Activated gamma-delta T cell treated with Interleukin-2 at 50 U/mL for 16 hours (primary cell): ENCODE measurements around the gene PGPEP1.
"Not testable (repeated sequence)": the region's sequence is repeated elsewhere in the genome, so short reads cannot be mapped to it uniquely, and the experiment has no call there.

Source experiments
- DNase-seq: peaks from one replicate; pipeline ENCODE4 v3.0.0-alpha.2; 2020

The PGPEP1 gene

GRCh38 chr19:18368504-18369222 lies 28.3 kb downstream of the PGPEP1 start:
- DNase-seq = no peak

DNA sequence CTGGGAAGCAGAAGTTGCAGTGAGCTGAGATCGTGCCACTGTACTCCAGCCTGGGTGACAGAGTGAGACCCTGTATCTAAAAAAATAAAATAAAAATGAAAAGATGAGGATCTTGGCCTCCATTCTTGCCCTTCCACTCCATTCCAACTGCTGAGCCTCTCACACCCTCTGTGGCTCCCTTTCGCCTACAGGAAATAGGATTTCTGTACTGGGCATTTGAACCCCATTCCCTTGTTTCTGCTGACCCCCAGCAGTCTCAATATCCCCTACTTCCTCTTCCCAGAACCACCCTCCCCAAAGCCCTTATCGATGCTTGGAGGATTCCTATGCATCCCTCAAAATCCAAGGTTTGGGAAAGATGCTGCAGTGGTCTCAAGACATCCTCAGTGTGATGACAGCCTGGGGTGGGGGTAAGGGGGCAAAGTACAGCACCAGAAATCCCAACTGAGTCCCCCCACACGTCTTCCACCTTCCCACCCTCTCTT lies 33.1 kb downstream of the PGPEP1 start:
- DNase-seq = no peak

DNA sequence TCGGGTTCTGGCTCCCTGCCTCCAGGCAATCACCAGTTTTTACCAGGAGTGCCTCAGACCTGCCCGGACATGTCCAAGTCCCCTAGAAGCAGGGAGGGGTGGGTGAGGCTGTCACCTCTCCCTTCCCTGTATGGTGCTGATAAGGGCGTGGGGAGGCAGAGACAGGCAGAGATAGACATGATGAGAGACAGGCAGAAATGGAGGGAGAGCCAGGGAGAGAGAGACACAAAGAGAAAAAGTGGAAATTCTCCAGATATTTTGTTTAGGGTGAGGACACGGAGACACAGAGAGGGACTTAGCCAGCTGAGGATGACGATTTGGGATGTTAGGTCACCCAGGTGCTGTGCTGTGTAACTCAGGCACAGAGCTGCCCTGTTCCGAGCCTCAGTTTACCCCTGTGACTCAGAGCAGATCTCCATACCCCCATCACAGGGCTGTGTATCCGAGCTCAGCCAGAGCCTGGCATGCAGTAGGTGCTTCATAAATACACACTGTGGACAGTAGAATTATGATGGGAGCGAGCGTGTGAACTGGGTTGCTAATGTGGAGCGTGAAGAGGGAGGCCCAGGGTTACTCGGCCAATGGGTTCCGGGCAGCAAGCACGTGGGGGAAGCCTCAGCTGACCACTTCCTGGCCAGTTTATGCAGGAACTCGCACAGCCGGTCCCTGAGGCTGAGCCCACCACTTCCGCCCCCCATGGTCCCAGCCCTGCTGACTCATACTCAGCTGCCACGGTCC lies 33.7 kb downstream of the PGPEP1 start:
- peak; percentile 60 for DNase-seq

GRCh38 chr19:18377026-18377425 lies 36.6 kb downstream of the PGPEP1 start:
- DNase-seq = no peak

GRCh38 chr19:18379803-18380747 lies 39.7 kb downstream of the PGPEP1 start:
- no peak for DNase-seq

DNA sequence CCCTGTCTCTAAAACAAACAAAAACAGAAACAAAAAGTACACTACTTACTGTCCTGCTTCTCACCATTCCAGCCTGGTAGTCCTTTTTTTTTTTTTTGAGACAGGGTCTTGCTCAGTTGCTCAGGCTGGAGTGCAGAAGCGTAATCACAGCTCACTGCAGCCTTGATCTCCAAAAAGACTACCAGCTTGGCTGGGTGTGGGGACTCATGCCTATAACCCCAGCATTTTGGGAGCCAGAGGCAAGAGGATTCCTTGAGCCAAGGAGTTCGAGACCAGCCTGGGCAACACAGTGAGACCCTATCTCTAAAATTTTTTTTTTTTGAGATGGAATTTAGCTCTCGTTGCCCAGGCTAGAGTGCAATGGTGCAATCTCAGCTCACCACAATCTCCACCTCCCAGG lies 40.4 kb downstream of the PGPEP1 start:
- DNase-seq = no peak

DNA sequence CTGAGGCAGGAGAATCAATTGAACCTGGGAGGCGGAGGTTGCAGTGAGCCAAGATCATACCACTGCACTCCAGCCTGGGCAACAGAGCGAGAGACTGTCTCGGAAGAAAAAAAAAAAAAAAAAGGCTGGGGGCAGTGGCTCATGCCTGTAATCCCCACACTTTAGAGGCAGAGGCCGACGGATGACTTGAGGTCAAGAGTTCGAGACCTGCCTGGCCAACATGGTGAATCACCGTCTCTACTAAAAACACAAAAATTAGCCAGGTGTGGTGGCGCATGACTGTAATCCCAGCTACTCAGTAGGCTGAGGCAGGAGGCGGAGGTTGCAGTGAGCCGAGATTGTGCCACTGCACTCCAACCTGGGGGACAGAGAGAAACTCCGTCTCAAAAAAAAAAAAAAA lies 43.2 kb downstream of the PGPEP1 start:
- DNase-seq = not testable (repeated sequence)

DNA sequence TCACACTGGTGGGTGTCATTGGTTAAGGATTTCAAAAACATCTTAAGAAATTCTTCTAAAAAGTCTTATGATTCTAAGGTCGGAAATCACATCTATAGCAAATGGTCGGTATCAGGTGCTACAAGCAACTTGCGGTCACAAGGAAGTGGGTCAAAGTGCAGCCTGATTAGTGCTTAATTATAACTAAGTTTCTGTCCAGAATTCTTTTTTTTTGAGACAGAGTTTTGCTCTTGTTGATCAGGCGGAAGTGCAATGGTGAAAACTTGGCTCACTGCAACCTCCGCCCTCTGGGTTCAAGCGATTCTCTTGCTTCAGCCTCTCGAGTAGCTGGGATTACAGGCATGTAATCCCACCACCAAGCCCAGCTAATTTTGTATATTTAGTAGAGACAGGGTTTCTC lies 44.4 kb downstream of the PGPEP1 start:
- DNase-seq = no peak

- DNase-seq = no peak
Observed at GRCh38 chr19:18385359-18385674, 44.9 kb downstream of the PGPEP1 start.

DNA sequence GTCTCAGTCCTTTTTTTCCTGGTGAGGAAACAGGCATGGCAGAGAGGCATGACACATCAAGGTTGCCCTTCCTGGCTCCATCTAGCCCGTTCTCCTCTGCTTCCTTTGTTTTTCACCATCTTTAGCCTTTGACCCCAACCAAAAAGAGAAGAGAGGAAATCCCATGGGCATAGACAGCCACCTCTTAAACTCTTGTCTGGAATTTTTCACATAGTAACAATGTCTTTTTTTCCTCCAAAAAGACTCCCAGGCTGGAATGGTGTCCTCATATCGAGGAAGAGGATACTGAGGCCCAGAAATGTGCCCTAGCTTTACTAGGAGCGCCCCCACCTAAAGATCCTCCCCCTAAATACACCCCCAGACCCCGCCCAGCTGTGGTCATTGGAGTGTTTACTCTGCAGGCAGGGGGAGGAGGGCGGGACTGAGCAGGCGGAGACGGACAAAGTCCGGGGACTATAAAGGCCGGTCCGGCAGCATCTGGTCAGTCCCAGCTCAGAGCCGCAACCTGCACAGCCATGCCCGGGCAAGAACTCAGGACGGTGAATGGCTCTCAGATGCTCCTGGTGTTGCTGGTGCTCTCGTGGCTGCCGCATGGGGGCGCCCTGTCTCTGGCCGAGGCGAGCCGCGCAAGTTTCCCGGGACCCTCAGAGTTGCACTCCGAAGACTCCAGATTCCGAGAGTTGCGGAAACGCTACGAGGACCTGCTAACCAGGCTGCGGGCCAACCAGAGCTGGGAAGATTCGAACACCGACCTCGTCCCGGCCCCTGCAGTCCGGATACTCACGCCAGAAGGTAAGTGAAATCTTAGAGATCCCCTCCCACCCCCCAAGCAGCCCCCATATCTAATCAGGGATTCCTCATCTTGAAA lies 45.5 kb downstream of the PGPEP1 start, which contains the start of gene GDF15:
TSS of gene GDF15 (plus strand) at position 484 of the 868 bp plus-strand sequence. CDS start at position 516, 32 bp downstream.
- peak; percentile 15 for DNase-seq

DNA sequence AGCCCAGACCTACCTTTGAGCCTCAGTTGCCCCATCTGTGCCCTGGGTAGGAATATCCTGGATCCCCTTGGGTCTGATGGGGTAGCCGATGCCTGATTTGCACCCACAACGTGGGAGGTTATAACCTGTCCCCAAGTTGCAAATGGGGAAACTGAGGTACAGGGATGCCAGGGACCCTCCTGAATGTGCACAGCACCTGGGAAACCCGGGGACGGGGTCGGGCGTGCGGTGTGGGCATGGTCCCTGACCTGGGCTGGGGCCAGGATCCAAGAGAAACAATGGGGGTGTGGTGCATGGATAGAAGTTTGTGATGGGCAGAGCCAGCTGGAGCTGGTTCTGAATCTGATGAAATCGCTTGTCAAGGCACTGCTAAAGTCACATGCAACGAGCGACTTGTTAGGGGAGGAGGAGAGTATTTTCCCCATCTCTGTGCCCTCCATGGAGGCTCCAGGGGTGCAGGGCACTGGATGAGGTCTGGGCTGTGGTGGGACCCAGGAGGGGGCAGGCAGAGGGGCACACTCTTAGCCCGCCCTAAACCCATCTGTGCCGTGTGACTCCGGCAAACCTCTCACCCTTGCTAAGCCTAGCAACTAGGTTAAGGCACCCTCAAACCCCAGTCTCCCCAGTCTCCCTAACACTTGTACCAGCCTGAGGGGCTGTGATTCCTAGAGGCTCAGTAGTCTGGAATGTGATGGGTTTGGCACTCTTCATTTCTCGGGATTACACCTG lies 46.3 kb downstream of the PGPEP1 start:
- DNase-seq = no peak

DNA sequence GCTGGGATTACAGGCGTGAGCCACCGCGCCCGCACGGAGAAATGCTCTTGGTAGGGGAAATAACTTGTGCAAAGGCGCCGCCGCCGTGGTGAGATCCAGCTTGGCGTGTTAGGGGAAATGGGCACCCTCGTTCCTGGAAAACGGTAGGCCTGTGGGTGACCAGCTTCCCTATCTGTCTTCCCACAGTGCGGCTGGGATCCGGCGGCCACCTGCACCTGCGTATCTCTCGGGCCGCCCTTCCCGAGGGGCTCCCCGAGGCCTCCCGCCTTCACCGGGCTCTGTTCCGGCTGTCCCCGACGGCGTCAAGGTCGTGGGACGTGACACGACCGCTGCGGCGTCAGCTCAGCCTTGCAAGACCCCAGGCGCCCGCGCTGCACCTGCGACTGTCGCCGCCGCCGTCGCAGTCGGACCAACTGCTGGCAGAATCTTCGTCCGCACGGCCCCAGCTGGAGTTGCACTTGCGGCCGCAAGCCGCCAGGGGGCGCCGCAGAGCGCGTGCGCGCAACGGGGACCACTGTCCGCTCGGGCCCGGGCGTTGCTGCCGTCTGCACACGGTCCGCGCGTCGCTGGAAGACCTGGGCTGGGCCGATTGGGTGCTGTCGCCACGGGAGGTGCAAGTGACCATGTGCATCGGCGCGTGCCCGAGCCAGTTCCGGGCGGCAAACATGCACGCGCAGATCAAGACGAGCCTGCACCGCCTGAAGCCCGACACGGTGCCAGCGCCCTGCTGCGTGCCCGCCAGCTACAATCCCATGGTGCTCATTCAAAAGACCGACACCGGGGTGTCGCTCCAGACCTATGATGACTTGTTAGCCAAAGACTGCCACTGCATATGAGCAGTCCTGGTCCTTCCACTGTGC lies 47.9 kb downstream of the PGPEP1 start:
- DNase-seq = peak; percentile 75

GRCh38 chr19:18388960-18389725 lies 48.7 kb downstream of the PGPEP1 start:
- DNase-seq = no peak

GRCh38 chr19:18389726-18390064 lies 49.3 kb downstream of the PGPEP1 start:
- no peak for DNase-seq

DNA sequence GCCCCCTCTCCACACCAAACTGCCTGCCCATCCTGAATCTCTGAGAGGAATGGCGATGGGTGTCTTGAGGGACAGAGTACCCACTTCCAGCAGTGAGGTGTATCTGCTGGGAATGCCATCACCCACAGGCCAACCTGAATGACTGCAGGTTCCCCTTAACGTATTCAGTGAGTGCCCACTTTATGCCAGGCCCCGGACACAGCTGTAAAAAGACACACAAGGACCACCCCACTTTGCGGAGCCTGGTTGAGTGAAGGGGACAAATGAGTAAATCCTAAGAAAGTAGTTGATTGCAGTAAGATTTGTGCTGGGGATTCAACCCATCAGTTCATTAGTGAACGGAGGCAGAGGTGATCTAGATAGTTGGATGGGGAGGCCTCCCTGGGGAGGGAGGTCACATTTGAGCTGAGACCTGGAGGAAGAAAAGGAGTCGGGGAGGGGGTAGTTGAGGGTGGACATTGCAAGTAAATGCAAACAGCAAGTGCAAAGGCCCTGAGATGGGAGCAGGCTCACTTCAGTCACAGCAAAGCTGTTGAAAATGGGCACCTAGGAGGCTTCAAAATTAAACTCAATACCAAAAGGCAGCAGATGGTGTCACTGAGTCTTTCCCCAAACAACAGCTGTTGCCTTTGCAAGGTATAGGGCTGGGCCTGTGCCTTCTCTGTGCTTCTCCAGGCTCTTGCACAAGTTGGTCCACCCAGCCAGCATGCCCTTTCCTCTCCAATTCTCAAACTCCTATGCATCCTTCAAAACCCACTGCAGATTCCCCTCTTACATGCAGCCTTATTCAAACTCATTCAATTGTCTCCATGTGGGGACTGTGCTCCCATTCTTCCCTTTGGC lies 49.9 kb downstream of the PGPEP1 start:
- no peak for DNase-seq

DNA sequence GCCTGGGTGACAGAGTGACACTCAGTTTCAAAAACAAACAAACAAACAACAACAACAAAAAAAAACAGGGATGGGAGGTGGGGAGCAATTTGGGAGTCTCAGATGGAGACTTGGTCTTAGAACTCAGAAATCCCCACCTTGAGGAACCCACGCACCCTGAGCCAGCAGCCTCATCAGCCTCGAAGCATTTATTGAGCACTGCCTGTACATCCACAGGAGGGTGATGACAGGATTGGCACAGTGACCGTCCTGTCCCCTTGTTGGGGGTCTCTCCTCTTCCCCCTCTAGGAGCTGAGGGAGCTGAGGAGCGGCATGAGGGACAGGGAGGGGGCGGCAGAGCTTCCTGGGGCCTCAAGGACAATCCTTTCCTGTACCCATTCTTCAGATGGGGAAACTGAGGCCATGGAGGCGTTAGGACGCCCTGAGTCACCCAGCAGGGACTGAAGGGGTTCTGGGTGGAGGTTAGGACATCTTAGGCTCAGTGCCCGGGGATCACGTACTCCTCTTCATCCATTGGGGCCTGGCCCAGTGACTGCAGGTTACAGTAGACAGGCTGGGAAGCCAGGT lies 51.2 kb downstream of the PGPEP1 start:
- no peak for DNase-seq

DNA sequence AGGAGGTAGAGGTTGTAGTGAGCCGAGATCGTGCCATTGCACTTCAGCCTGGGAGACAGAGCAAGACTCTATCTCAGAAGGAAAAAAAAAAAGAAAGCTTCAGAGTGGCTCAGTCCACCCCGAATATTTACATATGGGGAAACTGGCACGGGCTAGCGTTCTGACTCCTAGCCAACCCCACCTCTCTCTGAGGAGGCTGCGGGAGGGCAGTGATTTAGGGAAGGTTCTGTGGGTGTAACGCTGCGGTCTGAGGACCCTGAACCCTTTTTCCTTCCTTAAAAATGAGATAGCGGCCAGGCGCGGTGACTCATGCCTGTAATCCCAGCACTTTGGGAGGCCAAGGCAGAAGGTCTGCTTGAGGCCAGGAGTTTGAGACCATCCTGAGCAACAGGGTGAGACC lies 52.0 kb downstream of the PGPEP1 start:
- no peak for DNase-seq

DNA sequence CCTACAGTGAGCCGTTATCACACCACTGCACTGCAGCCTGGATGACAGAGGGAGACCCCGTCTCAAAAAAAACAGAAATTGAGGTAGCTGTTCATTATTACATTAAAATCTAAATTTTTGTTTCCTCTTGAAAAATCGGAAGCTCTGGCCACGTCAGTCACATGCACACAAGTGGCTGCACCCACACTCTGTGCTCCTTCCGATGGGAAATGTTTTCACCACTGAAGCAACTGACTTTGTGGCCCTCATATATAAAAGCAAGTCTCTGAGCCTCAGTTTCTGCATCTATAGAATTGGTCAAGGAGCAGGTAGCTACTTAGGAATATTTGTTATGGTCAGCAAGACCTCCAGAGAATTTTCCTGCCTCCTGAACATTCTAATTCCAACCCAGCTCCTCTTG lies 52.5 kb downstream of the PGPEP1 start:
- DNase-seq = no peak

GRCh38 chr19:18393836-18394235 lies 53.4 kb downstream of the PGPEP1 start:
- no peak for DNase-seq
